ENCODE measurements around the gene ENAH.

DNA sequence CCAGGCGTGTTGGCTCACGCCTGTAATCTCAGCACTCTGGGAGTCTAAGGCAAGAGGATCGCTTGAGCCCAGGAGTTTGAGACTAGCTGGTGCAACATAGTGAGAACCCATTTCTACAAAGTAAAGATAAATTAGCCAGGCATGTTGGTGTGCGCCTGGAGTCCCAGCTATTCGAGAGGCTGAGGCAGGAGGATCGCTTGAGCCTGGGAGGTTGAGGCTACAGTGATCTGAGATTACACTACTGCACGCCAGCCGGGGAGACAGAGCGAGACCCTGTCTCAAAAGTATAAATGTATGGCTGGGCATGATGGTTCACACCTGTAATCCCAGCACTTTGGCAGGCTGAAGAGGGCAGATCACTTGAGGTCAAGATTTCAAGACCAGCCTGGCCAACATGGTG lies 173.6 kb downstream of the ENAH start:
- TF ChIP-seq, protein P1, sequence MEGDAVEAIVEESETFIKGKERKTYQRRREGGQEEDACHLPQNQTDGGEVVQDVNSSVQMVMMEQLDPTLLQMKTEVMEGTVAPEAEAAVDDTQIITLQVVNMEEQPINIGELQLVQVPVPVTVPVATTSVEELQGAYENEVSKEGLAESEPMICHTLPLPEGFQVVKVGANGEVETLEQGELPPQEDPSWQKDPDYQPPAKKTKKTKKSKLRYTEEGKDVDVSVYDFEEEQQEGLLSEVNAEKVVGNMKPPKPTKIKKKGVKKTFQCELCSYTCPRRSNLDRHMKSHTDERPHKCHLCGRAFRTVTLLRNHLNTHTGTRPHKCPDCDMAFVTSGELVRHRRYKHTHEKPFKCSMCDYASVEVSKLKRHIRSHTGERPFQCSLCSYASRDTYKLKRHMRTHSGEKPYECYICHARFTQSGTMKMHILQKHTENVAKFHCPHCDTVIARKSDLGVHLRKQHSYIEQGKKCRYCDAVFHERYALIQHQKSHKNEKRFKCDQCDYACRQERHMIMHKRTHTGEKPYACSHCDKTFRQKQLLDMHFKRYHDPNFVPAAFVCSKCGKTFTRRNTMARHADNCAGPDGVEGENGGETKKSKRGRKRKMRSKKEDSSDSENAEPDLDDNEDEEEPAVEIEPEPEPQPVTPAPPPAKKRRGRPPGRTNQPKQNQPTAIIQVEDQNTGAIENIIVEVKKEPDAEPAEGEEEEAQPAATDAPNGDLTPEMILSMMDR (IDR thresholded peaks at IDR 0.05; ENCODE audit: low read length): no peak
- TF ChIP-seq EZH2 (optimal IDR thresholded peaks at IDR 0.05; ENCODE audit: low read depth, low read length) (no peak), EZH2phosphoT487 (IDR thresholded peaks at IDR 0.05; ENCODE audit: low read length) (no peak)
